Loucy (cell line): ENCODE data around the gene PLCB3.

Experiments
- H2AFZ ChIP-seq: fragments of 200-600 bp; sonication (generic); 2 replicates; pipeline ENCODE4 v1.6.0; 2016; ENCODE audit warnings: antibody characterized with exemption, mild to moderate bottlenecking, low read length, moderate library complexity
- H3F3A ChIP-seq: fragments of 200-600 bp; 2 replicates; pipeline ENCODE4 v1.6.0; 2016; ENCODE audit warnings: antibody characterized with exemption, low read depth, mild to moderate bottlenecking
- H3K27me3 ChIP-seq: fragments of 200-600 bp; sonication (generic); 2 replicates; pipeline ENCODE4 v1.6.1; 2014; ENCODE audit warnings: low read length, mild to moderate bottlenecking; ENCODE audit not compliant: insufficient read depth, poor library complexity, severe bottlenecking
- H3K36me3 ChIP-seq: fragments of 200-600 bp; sonication (generic); 2 replicates; pipeline ENCODE4 v1.6.1; 2016; ENCODE audit warnings: low read length; ENCODE audit not compliant: insufficient read depth
- H3K4me1 ChIP-seq: fragments of 200-600 bp; sonication (generic); 2 replicates; pipeline ENCODE4 v1.5.1; 2014; ENCODE audit warnings: low read length, mild to moderate bottlenecking; ENCODE audit not compliant: insufficient read depth, poor library complexity, severe bottlenecking
- H3K4me2 ChIP-seq: fragments of 200-600 bp; sonication (generic); 2 replicates; pipeline ENCODE4 v1.6.0; 2014; ENCODE audit warnings: antibody characterized with exemption, low read length, low read depth, mild to moderate bottlenecking; ENCODE audit not compliant: poor library complexity, severe bottlenecking
- H3K4me3 ChIP-seq: fragments of 200-600 bp; sonication (generic); 2 replicates; pipeline ENCODE4 v1.5.1; 2014; ENCODE audit warnings: low read length, mild to moderate bottlenecking, mixed read lengths; ENCODE audit not compliant: poor library complexity, severe bottlenecking
- H3K79me2 ChIP-seq: fragments of 200-600 bp; sonication (generic); 2 replicates; pipeline ENCODE4 v1.6.1; 2014; ENCODE audit warnings: low read length; ENCODE audit not compliant: insufficient read depth
- H3K9ac ChIP-seq: fragments of 200-600 bp; sonication (generic); 2 replicates; pipeline ENCODE4 v1.6.0; 2014; ENCODE audit warnings: mild to moderate bottlenecking, low read depth, low read length, moderate library complexity; ENCODE audit not compliant: poor library complexity, severe bottlenecking
- H3K9me2 ChIP-seq: fragments of 200-600 bp; sonication (generic); replicated peaks from 2 replicates; pipeline ENCODE4 v1.6.1; 2016; ENCODE audit warnings: low read depth, low read length, mixed read lengths
- H3K9me3 ChIP-seq: fragments of 200-600 bp; sonication (generic); 2 replicates; pipeline ENCODE4 v1.6.1; 2014; ENCODE audit warnings: mild to moderate bottlenecking, antibody characterized with exemption, low read length, low read depth; ENCODE audit not compliant: insufficient read depth
- H4K20me1 ChIP-seq: fragments of 200-600 bp; sonication (generic); 2 replicates; pipeline ENCODE4 v1.6.0; 2014; ENCODE audit warnings: antibody characterized with exemption, low read length, mild to moderate bottlenecking; ENCODE audit not compliant: insufficient read depth, poor library complexity, severe bottlenecking
- CTCF ChIP-seq: fragments of 200-600 bp; sonication (generic); conservative IDR thresholded peaks from 2 replicates; pipeline ENCODE4 v1.5.1; 2014; ENCODE audit warnings: mild to moderate bottlenecking, antibody characterized with exemption, low read length
- EZH2phosphoT487 ChIP-seq: fragments of 200-600 bp; IDR thresholded peaks from 2 replicates; pipeline ENCODE4 v1.6.1; 2018; ENCODE audit warnings: antibody characterized with exemption, mild to moderate bottlenecking, moderate library complexity, borderline replicate concordance

The PLCB3 gene

DNA sequence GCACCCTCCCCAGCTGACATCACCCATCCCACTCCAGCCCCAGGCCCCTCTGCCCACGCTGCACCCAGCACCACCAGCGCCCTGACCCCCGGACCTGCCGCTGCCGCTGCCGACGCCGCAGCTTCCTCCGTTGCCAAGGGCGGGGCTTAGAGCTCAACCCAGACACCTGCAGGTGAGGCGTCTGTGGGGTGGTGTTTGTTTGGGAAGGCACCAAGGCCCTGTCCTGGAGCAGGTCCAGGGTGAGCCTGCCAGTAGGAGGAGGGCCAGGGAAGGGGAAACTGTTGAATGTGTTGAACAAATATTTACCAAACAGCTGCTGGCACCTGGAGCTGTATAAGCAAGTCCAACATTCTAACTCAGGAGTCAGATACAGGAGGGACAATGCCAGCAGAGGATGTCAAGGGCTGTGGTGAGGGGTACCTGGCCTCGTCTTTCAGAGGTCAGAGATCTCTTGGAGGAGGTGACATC, 13.8 kb upstream of the PLCB3 start:
- H3K9me2 ChIP-seq = no peaks in the 10 kb centered on the region
- H3K9me3 ChIP-seq = no peaks in the 10 kb centered on the region
- H3K27me3 ChIP-seq = no peaks in the 10 kb centered on the region
- H3F3A ChIP-seq = peaks cover 10% of the 10 kb centered on the region; the same call in 1 of the 2 replicates
- peaks cover 21% of the 10 kb centered on the region for H4K20me1 ChIP-seq
- H3K4me1 ChIP-seq = peaks cover 24% of the 10 kb centered on the region
- TF ChIP-seq CTCF (no peak), EZH2phosphoT487 (no peak)
- no peak overlapping the region for H3K4me2 ChIP-seq
- H3K4me3 ChIP-seq = no peak overlapping the region
- no peaks in the 10 kb centered on the region; the same call in 1 of the 2 replicates for H3K36me3 ChIP-seq
- no peak overlapping the region for H3K9ac ChIP-seq
- no peak overlapping the region for H2AFZ ChIP-seq
- H3K79me2 ChIP-seq = peaks cover 24% of the 10 kb centered on the region; the same call in 1 of the 2 replicates

DNA sequence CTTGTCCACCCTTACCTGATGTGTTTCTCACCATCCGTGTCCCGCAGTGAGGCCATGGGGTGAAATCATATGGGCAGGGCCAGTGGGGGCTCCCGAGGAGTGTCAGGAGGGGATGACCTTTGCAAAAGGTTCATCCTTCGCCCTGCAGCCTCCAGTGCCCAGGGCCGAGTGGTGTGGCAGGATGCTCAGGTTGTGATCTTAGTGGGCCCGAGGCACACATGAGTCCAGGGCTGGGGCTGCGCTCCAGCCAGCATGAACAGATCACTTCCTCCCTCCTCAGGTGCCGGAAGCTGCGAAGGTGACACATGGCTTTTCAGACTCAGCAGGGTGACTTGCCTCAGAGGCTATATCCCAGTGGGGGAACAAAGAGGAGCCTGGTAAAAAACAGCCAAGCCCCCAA, 13.3 kb upstream of the PLCB3 start:
- Histone ChIP-seq H3K27me3 (no peaks in the 10 kb centered on the region), H3K9me3 (no peaks in the 10 kb centered on the region), H3K36me3 (no peaks in the 10 kb centered on the region; the same call in 1 of the 2 replicates), H3F3A (peaks cover 10% of the 10 kb centered on the region; the same call in 1 of the 2 replicates), H3K9me2 (no peaks in the 10 kb centered on the region), H3K9ac (no peak overlapping the region), H3K4me2 (no peak overlapping the region), H3K4me1 (peaks cover 29% of the 10 kb centered on the region), H4K20me1 (peaks cover 23% of the 10 kb centered on the region), H3K79me2 (peaks cover 30% of the 10 kb centered on the region), H3K4me3 (no peak overlapping the region), H2AFZ (no peak overlapping the region)
- TF ChIP-seq CTCF (no peak), EZH2phosphoT487 (no peak)

GRCh38 chr11:64238999-64239398, 12.3 kb upstream of the PLCB3 start:
- TF ChIP-seq CTCF = no peak
- TF ChIP-seq EZH2phosphoT487 = no peak
- no peak overlapping the region for H3K4me3 ChIP-seq
- H3K4me1 ChIP-seq = peaks cover 32% of the 10 kb centered on the region
- H4K20me1 ChIP-seq = peaks cover 24% of the 10 kb centered on the region
- peaks cover 7% of the 10 kb centered on the region; the same call in 1 of the 2 replicates for H3K36me3 ChIP-seq
- no peaks in the 10 kb centered on the region for H3K9me3 ChIP-seq
- H3K9ac ChIP-seq = no peak overlapping the region
- H3F3A ChIP-seq = peaks cover 5% of the 10 kb centered on the region; the same call in 1 of the 2 replicates
- peaks cover 39% of the 10 kb centered on the region for H3K79me2 ChIP-seq
- H2AFZ ChIP-seq = no peak overlapping the region
- H3K27me3 ChIP-seq = no peaks in the 10 kb centered on the region
- no peak overlapping the region for H3K4me2 ChIP-seq
- no peaks in the 10 kb centered on the region for H3K9me2 ChIP-seq
